Testis (tissue), 3 donors: ENCODE data around the gene ATP4B. TPM values are rescaled to one million over a fixed set of nuclear protein-coding genes. Genes with fewer than 3 reads are reported as not detected.

ENCODE experiments used
- DNase-seq: peaks from one replicate; pipeline ENCODE4 v3.0.0-alpha.2; 2019
- H3K27ac ChIP-seq, 2 donors: fragments of 200-600 bp; sonication (generic); one replicate each; pipeline ENCODE4 v1.5.1; 2019
- H3K27me3 ChIP-seq: fragments of 200-600 bp; sonication (generic); one replicate; pipeline ENCODE4 v1.5.1; 2019
- H3K36me3 ChIP-seq: fragments of 200-600 bp; sonication (generic); one replicate; pipeline ENCODE4 v1.5.1; 2017; ENCODE audit warnings: low read depth; ENCODE audit errors: missing control alignments
- H3K4me1 ChIP-seq: fragments of 200-600 bp; sonication (generic); one replicate; pipeline ENCODE4 v1.5.1; 2019
- H3K4me3 ChIP-seq, 2 donors: fragments of 200-600 bp; sonication (generic); one replicate each; pipeline ENCODE4 v1.5.1; 2017 to 2019
- H3K9me3 ChIP-seq: fragments of 200-600 bp; sonication (generic); one replicate; pipeline ENCODE4 v1.5.1; 2017
- POLR2A ChIP-seq: fragments of 450-650 bp; IDR thresholded peaks from one replicate; pipeline ENCODE4 v1.6.1; 2017; ENCODE audit warnings: antibody characterized with exemption, mild to moderate bottlenecking, moderate library complexity
- WGBS, 2 donors: methylation state at CpG; one replicate each; pipeline ENCODE4 v1.1.5; 2018; 5-methylcytosine and 5-hydroxymethylcytosine counted together
- intact Hi-C: fragments of 100-400 bp; cut with DNase I; formaldehyde crosslinking; loops from one replicate; pipeline ENCODE4 v1.15.1; 2023; ENCODE audit warnings: low total_unique reads
- polyA plus RNA-seq: library from polyadenylated mRNA; stranded (reverse); fragments of 350-450 nt; fragmentation: Illumina TruSeq; extraction: RNeasy Lipid Tissue Mini Kit (QIAGEN cat#74804); gene quantifications from one replicate; pipeline ENCODE4 v1.2.3, GENCODE V29; 2014; ENCODE audit warnings: low read depth, low replicate concordance; ENCODE audit not compliant: insufficient read depth
- total RNA-seq, 2 donors: library from RNA; depleted of rRNA; stranded (reverse); fragments of >200 nt; gene quantifications; one replicate each; pipeline ENCODE4 v1.2.3, GENCODE V29; 2016
- TF ChIP-seq, protein P1 (sequence below), 3 experiments: fragments of 450-650 bp in 2 of 3; fragments of 200-600 bp in 1 of 3; sonication (generic) in 1 of 3; IDR thresholded peaks; one replicate each; pipeline ENCODE4 v1.5.1; 2016 to 2019; ENCODE audit warnings: antibody characterized with exemption in 3 of 3, mild to moderate bottlenecking in 2 of 3, moderate library complexity in 1 of 3

ATP4B gene
- total and polyA plus RNA-seq, 3 donors from 2014 or later = not detected

DNA sequence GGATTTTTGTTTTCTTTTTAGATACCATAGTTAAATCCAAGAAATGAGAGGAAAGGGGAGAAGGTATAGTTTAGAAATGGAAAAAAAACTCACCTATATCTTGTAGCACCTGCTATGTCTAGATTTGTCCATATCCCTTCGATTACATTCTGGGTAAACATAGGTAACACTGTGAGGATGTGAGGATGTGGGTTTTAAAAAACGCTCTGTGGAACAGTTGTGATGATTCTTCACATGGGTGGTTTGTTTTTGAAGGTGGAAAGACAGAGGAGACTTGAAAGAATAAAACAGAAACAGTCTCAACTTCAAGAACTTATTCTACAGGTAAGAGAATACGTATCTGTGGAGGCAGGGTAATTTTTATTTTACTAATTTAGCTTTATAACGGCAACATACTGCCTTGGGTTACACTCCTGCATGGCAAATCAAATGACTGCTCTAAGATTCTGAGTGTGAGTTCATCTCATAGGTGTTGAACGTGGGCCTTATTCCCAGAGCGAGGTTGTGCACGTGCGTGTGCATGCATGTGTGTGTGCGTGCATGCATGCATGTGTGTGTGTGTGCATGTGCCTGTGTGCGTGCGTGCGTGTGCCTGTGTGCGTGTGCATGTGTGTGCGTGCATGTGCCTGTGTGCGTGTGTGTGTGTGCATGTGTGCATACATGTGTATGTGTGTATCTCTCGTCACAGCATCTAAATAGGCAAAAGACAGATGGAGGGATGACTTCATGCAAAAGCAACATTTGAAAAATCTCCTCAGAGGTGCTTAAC lies 23.5 kb downstream of the ATP4B start:
- 90 to 95% methylated on average over 16 of the region's 16 CpGs for WGBS, 2 donors
- H3K4me3 ChIP-seq = no peak overlapping the region
- no peaks in the 10 kb centered on the region for H3K27me3 ChIP-seq
- no peaks in the 10 kb centered on the region for H3K9me3 ChIP-seq
- H3K36me3 ChIP-seq = no peaks in the 10 kb centered on the region
- no peaks in the 10 kb centered on the region for H3K4me1 ChIP-seq
- DNase-seq = no peak
- intact Hi-C loops = no loop called here
- no peak overlapping the region for H3K27ac ChIP-seq
- TF ChIP-seq POLR2A = no peak
- TF ChIP-seq, protein P1, sequence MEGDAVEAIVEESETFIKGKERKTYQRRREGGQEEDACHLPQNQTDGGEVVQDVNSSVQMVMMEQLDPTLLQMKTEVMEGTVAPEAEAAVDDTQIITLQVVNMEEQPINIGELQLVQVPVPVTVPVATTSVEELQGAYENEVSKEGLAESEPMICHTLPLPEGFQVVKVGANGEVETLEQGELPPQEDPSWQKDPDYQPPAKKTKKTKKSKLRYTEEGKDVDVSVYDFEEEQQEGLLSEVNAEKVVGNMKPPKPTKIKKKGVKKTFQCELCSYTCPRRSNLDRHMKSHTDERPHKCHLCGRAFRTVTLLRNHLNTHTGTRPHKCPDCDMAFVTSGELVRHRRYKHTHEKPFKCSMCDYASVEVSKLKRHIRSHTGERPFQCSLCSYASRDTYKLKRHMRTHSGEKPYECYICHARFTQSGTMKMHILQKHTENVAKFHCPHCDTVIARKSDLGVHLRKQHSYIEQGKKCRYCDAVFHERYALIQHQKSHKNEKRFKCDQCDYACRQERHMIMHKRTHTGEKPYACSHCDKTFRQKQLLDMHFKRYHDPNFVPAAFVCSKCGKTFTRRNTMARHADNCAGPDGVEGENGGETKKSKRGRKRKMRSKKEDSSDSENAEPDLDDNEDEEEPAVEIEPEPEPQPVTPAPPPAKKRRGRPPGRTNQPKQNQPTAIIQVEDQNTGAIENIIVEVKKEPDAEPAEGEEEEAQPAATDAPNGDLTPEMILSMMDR (IDR thresholded peaks at IDR 0.05) = no peak

DNA sequence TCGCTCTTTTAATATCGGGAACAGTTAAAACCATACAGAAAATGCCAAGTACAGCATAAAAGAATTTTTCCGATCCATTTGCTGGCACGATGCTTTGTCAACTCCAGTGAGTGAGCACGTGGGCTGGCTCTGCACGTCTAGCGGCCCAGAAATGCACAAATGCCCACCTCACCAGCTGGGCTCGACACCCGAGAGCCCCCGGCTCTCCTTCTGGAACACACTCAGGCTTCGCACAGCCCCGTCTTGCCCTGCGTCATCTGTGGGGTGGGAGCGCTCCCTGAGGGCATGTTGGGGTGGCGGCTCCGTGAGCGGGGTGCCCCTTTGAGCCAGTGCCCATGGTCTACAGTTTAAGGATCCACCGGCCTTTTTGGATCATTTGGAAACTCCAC lies 24.5 kb downstream of the ATP4B start:
- Histone ChIP-seq H3K27ac (no peak overlapping the region), H3K9me3 (no peaks in the 10 kb centered on the region), H3K4me3 (no peak overlapping the region), H3K27me3 (no peaks in the 10 kb centered on the region), H3K36me3 (no peaks in the 10 kb centered on the region), H3K4me1 (no peaks in the 10 kb centered on the region)
- no peak for TF ChIP-seq POLR2A
- TF ChIP-seq, protein P1 (IDR thresholded peaks at IDR 0.05) = no peak
- no peak for DNase-seq
- WGBS, 2 donors = 96% methylated on average over 18 of the region's 18 CpGs
- intact Hi-C loops = no loop called here

DNA sequence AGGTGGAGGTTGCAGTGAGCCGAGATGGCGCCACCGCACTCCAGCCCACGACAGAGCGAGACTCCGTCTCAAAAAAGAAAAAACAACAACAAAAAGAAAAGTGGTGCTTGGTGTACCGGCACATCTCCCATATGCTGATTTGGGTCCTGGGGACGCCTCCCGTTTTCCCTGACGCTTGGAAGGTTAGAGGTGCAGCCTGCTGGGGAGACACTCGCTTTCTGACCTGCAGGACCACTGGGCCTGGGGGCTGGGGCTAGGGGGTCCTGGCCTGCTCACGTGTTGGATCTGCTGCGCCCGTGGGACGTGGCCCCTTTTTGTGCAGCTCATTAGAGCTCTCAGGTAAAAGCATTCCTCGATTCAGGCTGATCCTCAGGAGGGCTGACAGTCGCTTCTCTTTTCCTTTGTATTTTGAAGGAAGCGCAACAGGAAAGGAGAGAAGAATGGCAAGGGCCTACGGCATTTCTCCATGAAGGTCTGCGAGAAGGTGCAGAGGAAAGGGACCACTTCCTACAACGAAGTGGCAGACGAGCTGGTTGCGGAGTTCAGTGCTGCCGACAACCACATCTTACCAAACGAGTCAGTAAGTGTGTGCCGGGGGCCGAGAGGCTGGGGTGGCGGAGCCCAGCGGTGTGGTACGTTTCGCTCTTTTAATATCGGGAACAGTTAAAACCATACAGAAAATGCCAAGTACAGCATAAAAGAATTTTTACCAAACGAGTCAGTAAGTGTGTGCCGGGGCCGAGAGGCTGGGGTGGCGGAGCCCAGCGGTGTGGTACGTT lies 25.1 kb downstream of the ATP4B start:
- intact Hi-C loops = no loop called here
- 95 to 96% methylated on average over 37 to 38 of the region's 38 CpGs for WGBS, 2 donors
- Histone ChIP-seq H3K4me1 (no peaks in the 10 kb centered on the region), H3K4me3 (no peak overlapping the region), H3K27me3 (no peaks in the 10 kb centered on the region), H3K9me3 (no peaks in the 10 kb centered on the region), H3K36me3 (no peaks in the 10 kb centered on the region), H3K27ac (no peak overlapping the region)
- TF ChIP-seq POLR2A = no peak
- TF ChIP-seq, protein P1 (IDR thresholded peaks at IDR 0.05) = no peak
- no peak for DNase-seq

DNA sequence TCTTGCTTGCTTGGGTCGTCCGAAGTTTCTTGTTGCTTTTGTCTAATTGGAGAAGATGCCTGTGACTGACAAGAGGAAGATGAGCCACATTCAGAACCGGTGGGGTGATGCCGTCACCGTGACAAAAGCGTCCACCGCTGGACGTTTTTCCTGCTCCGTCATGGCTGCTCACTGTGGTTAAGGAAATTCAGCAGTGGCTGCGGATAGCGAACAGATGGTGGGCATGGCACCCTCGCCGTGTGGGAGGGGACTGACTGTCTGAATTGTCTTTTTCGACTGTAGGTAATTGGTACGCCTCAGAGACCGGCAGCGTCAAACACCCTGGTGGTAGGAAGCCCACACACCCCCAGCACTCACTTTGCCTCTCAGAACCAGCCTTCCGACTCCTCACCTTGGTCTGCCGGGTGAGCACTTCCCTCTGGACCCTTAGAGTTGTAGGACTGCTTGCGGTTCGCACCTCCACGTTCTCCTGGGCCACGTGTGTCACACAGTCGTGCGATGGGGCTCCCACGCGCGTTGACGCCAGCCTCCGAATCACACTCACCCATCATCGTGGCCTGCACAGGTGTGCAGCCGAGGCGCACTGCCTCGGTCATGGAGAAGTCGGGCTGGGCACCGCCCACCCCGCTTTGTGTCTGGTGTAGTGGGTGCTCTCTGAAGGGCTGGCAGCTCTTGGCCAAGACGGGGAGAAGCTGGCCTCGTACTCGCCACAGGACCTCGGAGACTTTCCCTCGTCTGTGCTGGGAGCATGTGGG lies 26.5 kb downstream of the ATP4B start:
- Histone ChIP-seq H3K4me1 (no peaks in the 10 kb centered on the region), H3K27me3 (no peaks in the 10 kb centered on the region), H3K9me3 (no peaks in the 10 kb centered on the region), H3K36me3 (no peaks in the 10 kb centered on the region), H3K4me3 (no peak overlapping the region), H3K27ac (no peak overlapping the region)
- 91 to 97% methylated on average over 42 of the region's 42 CpGs for WGBS, 2 donors
- no peak for DNase-seq
- intact Hi-C loops = no loop called here
- no peak for TF ChIP-seq POLR2A
- TF ChIP-seq, protein P1 (IDR thresholded peaks at IDR 0.05) = no peak
